Astrocyte (in vitro differentiated cells and primary cell): ENCODE data around the gene L3MBTL4.
"Not testable (repeated sequence)": the region's sequence is repeated elsewhere in the genome, so short reads cannot be mapped to it uniquely, and the experiment has no call there.

ENCODE experiments used
- CTCF ChIP-seq: IDR thresholded peaks from 2 replicates; pipeline ENCODE4 v1.5.1; 2011; ENCODE audit warnings: low read depth, mild to moderate bottlenecking, inconsistent platforms, low read length, moderate library complexity; ENCODE audit not compliant: insufficient read depth
- EZH2 ChIP-seq: IDR thresholded peaks from 2 replicates; pipeline ENCODE4 v1.6.1; 2012; ENCODE audit warnings: mild to moderate bottlenecking, low read length, inconsistent platforms; ENCODE audit not compliant: insufficient read depth

- TF ChIP-seq CTCF, EZH2: not testable (repeated sequence)
Observed at GRCh38 chr18:6272144-6272543, 142.6 kb downstream of the L3MBTL4 start.
